ENCODE results near the gene EIF2B5. TPM values are rescaled to one million over a fixed set of nuclear protein-coding genes. Genes with fewer than 3 reads are reported as not detected.

EIF2B5 gene
- total RNA-seq, 4 donors from 2014 or later = 45.1 to 49.7 (median 48.1) TPM

DNA sequence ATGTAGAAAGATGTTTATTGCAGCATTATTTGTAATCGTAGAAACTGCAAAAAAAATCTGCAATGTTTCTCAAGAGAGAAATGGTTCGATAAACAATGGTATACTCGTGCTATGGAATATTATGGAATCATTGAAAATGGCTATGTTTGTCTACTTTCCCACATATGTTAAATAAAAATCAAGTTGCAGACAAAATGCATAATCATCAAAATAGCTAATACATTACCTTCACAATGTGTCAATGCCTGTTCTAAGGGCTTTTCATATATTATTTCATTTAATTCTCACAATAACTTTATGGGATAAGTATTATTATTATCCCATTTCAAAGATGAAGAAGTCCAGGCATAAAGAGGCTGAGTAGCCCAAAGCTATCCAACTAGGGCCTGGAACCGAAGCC is 2.2 kb upstream of the EIF2B5 start:
- Histone ChIP-seq H3K4me3 (no peak overlapping the region), H3K27ac (no peak overlapping the region), H3K36me3 (no peaks in the 10 kb centered on the region), H3K4me1 (peaks cover 0 to 20% (median 17%) of the 10 kb centered on the region in 4 donors), H3K27me3 (no peaks in the 10 kb centered on the region), H3K9me3 (no peaks in the 10 kb centered on the region)
- WGBS, 2 donors (ENCODE audit: low coverage in 1 of 2) = 93% methylated on average over 4 of the region's 4 CpGs
- DNase-seq = no peak
- TF ChIP-seq EP300 (IDR thresholded peaks at IDR 0.05; ENCODE audit: low read depth) (no peak), POLR2A (IDR thresholded peaks at IDR 0.05) (no peak), POLR2AphosphoS5 (IDR thresholded peaks at IDR 0.05) (no peak)
- TF ChIP-seq, protein P1, sequence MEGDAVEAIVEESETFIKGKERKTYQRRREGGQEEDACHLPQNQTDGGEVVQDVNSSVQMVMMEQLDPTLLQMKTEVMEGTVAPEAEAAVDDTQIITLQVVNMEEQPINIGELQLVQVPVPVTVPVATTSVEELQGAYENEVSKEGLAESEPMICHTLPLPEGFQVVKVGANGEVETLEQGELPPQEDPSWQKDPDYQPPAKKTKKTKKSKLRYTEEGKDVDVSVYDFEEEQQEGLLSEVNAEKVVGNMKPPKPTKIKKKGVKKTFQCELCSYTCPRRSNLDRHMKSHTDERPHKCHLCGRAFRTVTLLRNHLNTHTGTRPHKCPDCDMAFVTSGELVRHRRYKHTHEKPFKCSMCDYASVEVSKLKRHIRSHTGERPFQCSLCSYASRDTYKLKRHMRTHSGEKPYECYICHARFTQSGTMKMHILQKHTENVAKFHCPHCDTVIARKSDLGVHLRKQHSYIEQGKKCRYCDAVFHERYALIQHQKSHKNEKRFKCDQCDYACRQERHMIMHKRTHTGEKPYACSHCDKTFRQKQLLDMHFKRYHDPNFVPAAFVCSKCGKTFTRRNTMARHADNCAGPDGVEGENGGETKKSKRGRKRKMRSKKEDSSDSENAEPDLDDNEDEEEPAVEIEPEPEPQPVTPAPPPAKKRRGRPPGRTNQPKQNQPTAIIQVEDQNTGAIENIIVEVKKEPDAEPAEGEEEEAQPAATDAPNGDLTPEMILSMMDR (IDR thresholded peaks at IDR 0.05) = no peak
- in situ Hi-C loops (cut with MboI; ENCODE audit: low pct_ligation_motif_present in 1 of 4, low pct_unique_long_range_greater_than_20kb in 1 of 4, low sequenced_read_pairs in 3 of 4) = loop anchor here in 2 of 4 donors (25.0 kb wide), 2 partner anchors 104 to 246 kb away; partner anchors contain the start of genes ALG3 (in 1 of the 2), EEF1AKMT4 (in 1 of the 2), PARL (in 1 of the 2) and VWA5B2 (in 1 of the 2)
- intact Hi-C loops (cut with DNase I; ENCODE audit: low total_unique reads) = loop anchor here (10.0 kb wide), 1 partner anchor 52 kb away; the partner anchor contains the start of gene ABCF3

DNA sequence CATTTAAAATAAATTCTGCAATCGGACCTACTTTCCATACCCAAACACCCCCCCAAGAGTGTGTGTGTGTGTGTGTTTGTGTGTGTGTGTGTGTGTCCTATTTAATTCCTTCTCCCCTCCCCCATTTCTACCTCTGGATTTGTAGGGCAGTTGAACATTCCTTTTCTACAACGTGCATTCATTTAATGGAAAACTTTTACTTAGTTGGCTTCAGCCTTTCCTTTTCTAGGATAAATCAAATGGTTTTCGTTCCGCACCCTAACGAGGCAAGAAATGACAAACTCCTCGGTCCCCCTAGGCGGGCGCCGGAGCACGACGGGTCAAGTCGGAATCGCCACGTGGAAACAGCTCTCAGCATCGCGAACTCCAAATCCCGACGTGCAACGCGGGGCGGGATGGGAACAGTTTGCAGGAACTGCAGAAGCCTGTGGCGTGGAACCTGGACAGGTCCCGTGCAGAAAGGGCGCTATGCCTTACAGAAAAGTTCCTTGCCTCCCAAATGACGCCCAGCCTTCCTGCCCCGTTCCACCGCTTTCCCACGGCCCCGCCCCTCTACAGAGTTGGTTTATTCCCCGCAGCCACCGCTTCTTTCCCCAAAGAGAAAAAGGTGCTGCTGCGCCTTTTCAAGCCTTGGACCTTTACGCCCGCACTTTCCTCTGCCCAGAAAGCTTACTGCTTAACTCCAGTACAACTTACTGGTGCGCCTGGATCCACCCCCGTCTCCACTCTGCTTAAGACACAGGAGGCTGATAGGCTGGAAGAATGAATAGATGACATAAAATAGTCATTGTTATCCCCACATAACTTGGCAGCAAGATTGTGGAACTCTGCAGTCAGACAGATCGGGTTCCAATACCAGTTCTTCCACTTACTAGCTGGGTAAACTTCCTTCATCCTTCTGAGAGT is 1.1 kb upstream of the EIF2B5 start:
- intact Hi-C loops (cut with DNase I; ENCODE audit: low total_unique reads) = loop anchor here (10.0 kb wide), 1 partner anchor 51 kb away; the partner anchor contains the start of gene ABCF3
- TF ChIP-seq POLR2A (IDR thresholded peaks at IDR 0.05) (peak; percentile 61), EP300 (IDR thresholded peaks at IDR 0.05; ENCODE audit: low read depth) (no peak), POLR2AphosphoS5 (IDR thresholded peaks at IDR 0.05) (peak; percentile 56 to 83 (median 79))
- TF ChIP-seq, protein P1 (IDR thresholded peaks at IDR 0.05) = peak in 1 of 5 experiments; percentile 23
- H3K36me3 ChIP-seq = no peaks in the 10 kb centered on the region
- WGBS, 2 donors (ENCODE audit: low coverage in 1 of 2) = 1 to 4% methylated on average over 15 to 37 of the region's 37 CpGs
- in situ Hi-C loops (cut with MboI; ENCODE audit: low pct_ligation_motif_present in 1 of 4, low pct_unique_long_range_greater_than_20kb in 1 of 4, low sequenced_read_pairs in 3 of 4) = loop anchor here in 2 of 4 donors (25.0 kb wide), 2 partner anchors 103 to 247 kb away; partner anchors contain the start of genes ALG3 (in 1 of the 2), EEF1AKMT4 (in 1 of the 2), PARL (in 1 of the 2) and VWA5B2 (in 1 of the 2)
- no peaks in the 10 kb centered on the region for H3K9me3 ChIP-seq
- peak overlapping the region; percentile 79 to 95 (median 89) for H3K27ac ChIP-seq
- DNase-seq = peak; percentile 88
- no peaks in the 10 kb centered on the region for H3K27me3 ChIP-seq
- H3K4me1 ChIP-seq = peaks cover 0 to 20% (median 17%) of the 10 kb centered on the region in 4 donors
- H3K4me3 ChIP-seq = peak overlapping the region; percentile 53 to 90 (median 76)

DNA sequence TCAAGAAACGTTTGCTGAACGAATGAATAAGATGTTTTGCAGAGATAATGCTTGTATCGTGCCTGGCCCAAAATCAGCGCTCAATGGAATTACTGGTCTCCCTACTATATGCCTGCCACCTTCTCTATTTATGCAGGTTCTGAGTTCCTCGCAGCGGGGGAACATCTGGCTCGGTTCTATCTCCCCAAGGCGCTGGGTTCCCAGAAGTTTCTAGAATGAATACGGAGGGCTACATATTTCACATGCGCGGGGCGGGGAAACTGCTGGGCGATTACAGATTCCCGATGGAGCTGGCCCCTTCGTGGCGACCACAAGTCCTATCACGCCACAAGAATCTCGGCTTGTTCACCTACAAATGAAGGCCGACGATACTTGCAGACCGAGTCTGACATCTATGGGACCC is 411 bp upstream of the EIF2B5 start:
- peaks cover 0 to 3% (median 0%) of the 10 kb centered on the region in 4 donors for H3K36me3 ChIP-seq
- WGBS, 2 donors (ENCODE audit: low coverage in 1 of 2) = 0% methylated on average over 2 to 21 of the region's 21 CpGs
- H3K27ac ChIP-seq = peak overlapping the region; percentile 79 to 95 (median 89)
- no peaks in the 10 kb centered on the region for H3K9me3 ChIP-seq
- peaks cover 0 to 20% (median 17%) of the 10 kb centered on the region in 4 donors for H3K4me1 ChIP-seq
- in situ Hi-C loops (cut with MboI; ENCODE audit: low pct_ligation_motif_present in 1 of 4, low pct_unique_long_range_greater_than_20kb in 1 of 4, low sequenced_read_pairs in 3 of 4) = loop anchor here in 2 of 4 donors (25.0 kb wide), 2 partner anchors 103 to 247 kb away; partner anchors contain the start of genes ALG3 (in 1 of the 2), EEF1AKMT4 (in 1 of the 2), PARL (in 1 of the 2) and VWA5B2 (in 1 of the 2)
- intact Hi-C loops (cut with DNase I; ENCODE audit: low total_unique reads) = loop anchor here (10.0 kb wide), 1 partner anchor 50 kb away; the partner anchor contains the start of gene ABCF3
- TF ChIP-seq, protein P1 (IDR thresholded peaks at IDR 0.05) = no peak
- TF ChIP-seq POLR2AphosphoS5 (IDR thresholded peaks at IDR 0.05) (no peak), POLR2A (IDR thresholded peaks at IDR 0.05) (no peak), EP300 (IDR thresholded peaks at IDR 0.05; ENCODE audit: low read depth) (no peak)
- peak overlapping the region; percentile 53 to 90 (median 76) for H3K4me3 ChIP-seq
- H3K27me3 ChIP-seq = no peaks in the 10 kb centered on the region
- DNase-seq = no peak

All from transverse colon (tissue), 4 donors.